ENCODE results near the gene HS2ST1. TPM values are rescaled to one million over a fixed set of nuclear protein-coding genes. Genes with fewer than 3 reads are reported as not detected.

The HS2ST1 gene
- polyA plus RNA-seq, 1 donor (not counting 4 experiments of a cell fraction or from before 2014, with no cell fraction given), result 18.7 TPM

DNA sequence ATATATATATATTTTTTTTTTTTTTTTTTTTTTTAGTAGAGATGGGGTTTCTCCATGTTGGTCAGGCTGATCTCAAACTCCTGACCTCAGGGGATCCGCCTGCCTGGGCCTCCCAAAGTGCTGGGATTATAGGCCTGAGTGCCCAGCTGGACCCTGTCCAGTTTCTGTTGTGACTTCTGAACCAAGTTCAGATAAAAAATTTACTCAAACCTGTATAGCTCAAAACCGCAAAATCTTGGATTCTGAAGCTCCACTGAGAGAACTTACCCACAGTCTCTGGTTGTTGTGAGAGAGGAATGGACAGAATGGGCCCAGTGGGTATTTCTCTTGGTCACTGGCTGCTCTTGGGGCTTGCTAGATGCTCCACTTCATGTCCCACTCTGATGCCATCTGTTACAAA, 76.4 kb downstream of the HS2ST1 start:
- dilution Hi-C loops (cut with MboI; ENCODE audit: extremely low pct_ligation_motif_present, low sequenced_read_pairs), result no loop called here
- no peaks in the 10 kb centered on the region for H3K79me2 ChIP-seq (ENCODE audit: control insufficient read depth, insufficient read depth, low read length)
- H3K4me1 ChIP-seq (ENCODE audit: control insufficient read depth, extremely low read depth, insufficient read depth, low read length), result peaks cover 4% of the 10 kb centered on the region
- no peak overlapping the region for H3K9ac ChIP-seq (ENCODE audit: control insufficient read depth, extremely low read depth, insufficient read depth, low read length)
- no peak for TF ChIP-seq EZH2 (IDR thresholded peaks at IDR 0.05; ENCODE audit: low read length)
- TF ChIP-seq, protein P1, sequence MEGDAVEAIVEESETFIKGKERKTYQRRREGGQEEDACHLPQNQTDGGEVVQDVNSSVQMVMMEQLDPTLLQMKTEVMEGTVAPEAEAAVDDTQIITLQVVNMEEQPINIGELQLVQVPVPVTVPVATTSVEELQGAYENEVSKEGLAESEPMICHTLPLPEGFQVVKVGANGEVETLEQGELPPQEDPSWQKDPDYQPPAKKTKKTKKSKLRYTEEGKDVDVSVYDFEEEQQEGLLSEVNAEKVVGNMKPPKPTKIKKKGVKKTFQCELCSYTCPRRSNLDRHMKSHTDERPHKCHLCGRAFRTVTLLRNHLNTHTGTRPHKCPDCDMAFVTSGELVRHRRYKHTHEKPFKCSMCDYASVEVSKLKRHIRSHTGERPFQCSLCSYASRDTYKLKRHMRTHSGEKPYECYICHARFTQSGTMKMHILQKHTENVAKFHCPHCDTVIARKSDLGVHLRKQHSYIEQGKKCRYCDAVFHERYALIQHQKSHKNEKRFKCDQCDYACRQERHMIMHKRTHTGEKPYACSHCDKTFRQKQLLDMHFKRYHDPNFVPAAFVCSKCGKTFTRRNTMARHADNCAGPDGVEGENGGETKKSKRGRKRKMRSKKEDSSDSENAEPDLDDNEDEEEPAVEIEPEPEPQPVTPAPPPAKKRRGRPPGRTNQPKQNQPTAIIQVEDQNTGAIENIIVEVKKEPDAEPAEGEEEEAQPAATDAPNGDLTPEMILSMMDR (optimal IDR thresholded peaks at IDR 0.05 in 1 of 3, IDR thresholded peaks at IDR 0.05 in 1 of 3, conservative IDR thresholded peaks at IDR 0.05 in 1 of 3; ENCODE audit: extremely low read depth in 1 of 3, insufficient read depth in 2 of 3, low read length in 3 of 3), result no peak
- DNase-seq (ENCODE audit: low read depth, low spot score) (no peak), FAIRE-seq (no peak)
- H2AFZ ChIP-seq (ENCODE audit: control insufficient read depth, low read length), result no peak overlapping the region
- no peaks in the 10 kb centered on the region for H4K20me1 ChIP-seq (ENCODE audit: control insufficient read depth, extremely low read depth, insufficient read depth, low read length)
- no peaks in the 10 kb centered on the region for H3K9me1 ChIP-seq (ENCODE audit: control insufficient read depth, extremely low read depth, insufficient read depth, low read length)
- H3K4me3 ChIP-seq (ENCODE audit: control insufficient read depth in 2 of 3, extremely low read depth in 1 of 3, insufficient read depth in 2 of 3, low read depth in 1 of 3, low read length in 3 of 3), result no peak overlapping the region
- H3K27me3 ChIP-seq (ENCODE audit: control insufficient read depth, extremely low read depth, insufficient read depth, low read length), result no peaks in the 10 kb centered on the region
- H3K36me3 ChIP-seq (ENCODE audit: control insufficient read depth in 2 of 2, extremely low read depth in 1 of 2, insufficient read depth in 2 of 2, low read length in 2 of 2), result no peaks in the 10 kb centered on the region
- no peak overlapping the region for H3K27ac ChIP-seq (ENCODE audit: control insufficient read depth, insufficient read depth, low read length)
- no peak overlapping the region for H3K4me2 ChIP-seq (ENCODE audit: control insufficient read depth, extremely low read depth, insufficient read depth, low read depth, low read length)
- H3K9me3 ChIP-seq (ENCODE audit: control insufficient read depth, low read depth, low read length), result no peaks in the 10 kb centered on the region

GRCh38 chr1:86991549-86992186, 77.2 kb downstream of the HS2ST1 start:
- dilution Hi-C loops (cut with MboI; ENCODE audit: extremely low pct_ligation_motif_present, low sequenced_read_pairs), result no loop called here

More at GRCh38 chr1:86991549-86992186, 77.2 kb downstream of the HS2ST1 start:
- Histone ChIP-seq H3K4me3 (ENCODE audit: control insufficient read depth in 2 of 3, extremely low read depth in 1 of 3, insufficient read depth in 2 of 3, low read depth in 1 of 3, low read length in 3 of 3) (no peak overlapping the region), H3K4me1 (ENCODE audit: control insufficient read depth, extremely low read depth, insufficient read depth, low read length) (peaks cover 4% of the 10 kb centered on the region), H3K9ac (ENCODE audit: control insufficient read depth, extremely low read depth, insufficient read depth, low read length) (no peak overlapping the region), H3K4me2 (ENCODE audit: control insufficient read depth, extremely low read depth, insufficient read depth, low read depth, low read length) (no peak overlapping the region), H3K27ac (ENCODE audit: control insufficient read depth, insufficient read depth, low read length) (no peak overlapping the region), H2AFZ (ENCODE audit: control insufficient read depth, low read length) (no peak overlapping the region), H3K36me3 (ENCODE audit: control insufficient read depth in 2 of 2, extremely low read depth in 1 of 2, insufficient read depth in 2 of 2, low read length in 2 of 2) (no peaks in the 10 kb centered on the region), H3K9me3 (ENCODE audit: control insufficient read depth, low read depth, low read length) (no peaks in the 10 kb centered on the region), H3K27me3 (ENCODE audit: control insufficient read depth, extremely low read depth, insufficient read depth, low read length) (no peaks in the 10 kb centered on the region), H3K79me2 (ENCODE audit: control insufficient read depth, insufficient read depth, low read length) (no peaks in the 10 kb centered on the region), H3K9me1 (ENCODE audit: control insufficient read depth, extremely low read depth, insufficient read depth, low read length) (no peaks in the 10 kb centered on the region), H4K20me1 (ENCODE audit: control insufficient read depth, extremely low read depth, insufficient read depth, low read length) (no peaks in the 10 kb centered on the region)
- no peak for FAIRE-seq
- TF ChIP-seq EZH2 (IDR thresholded peaks at IDR 0.05; ENCODE audit: low read length), result no peak
- TF ChIP-seq, protein P1 (optimal IDR thresholded peaks at IDR 0.05 in 1 of 3, IDR thresholded peaks at IDR 0.05 in 1 of 3, conservative IDR thresholded peaks at IDR 0.05 in 1 of 3; ENCODE audit: extremely low read depth in 1 of 3, insufficient read depth in 2 of 3, low read length in 3 of 3), result no peak
- no peak for DNase-seq (ENCODE audit: low read depth, low spot score)

Data from keratinocyte (primary cell).